ENCODE measurements around the gene NUP93.

DNA sequence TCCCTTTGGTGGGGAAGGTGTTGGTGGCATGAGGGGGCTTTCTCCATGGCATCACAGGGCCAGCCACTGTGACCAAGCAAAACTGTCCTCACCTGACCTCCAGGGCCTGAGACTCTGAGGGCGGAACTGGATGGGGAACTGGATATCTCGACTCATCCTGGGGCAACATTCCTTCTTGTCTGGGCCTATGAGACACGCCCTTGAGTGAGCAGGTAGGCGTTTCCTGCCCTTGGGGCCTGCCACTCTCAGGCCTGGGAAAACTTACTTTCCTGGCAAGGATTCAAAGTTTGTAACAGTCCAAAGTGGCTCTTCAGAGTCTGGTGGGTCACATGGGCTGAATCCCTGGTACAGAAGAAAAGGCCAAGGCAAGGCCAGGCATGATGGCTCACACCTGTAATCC, 38.0 kb upstream of the NUP93 start:
- TF ChIP-seq, protein P1, sequence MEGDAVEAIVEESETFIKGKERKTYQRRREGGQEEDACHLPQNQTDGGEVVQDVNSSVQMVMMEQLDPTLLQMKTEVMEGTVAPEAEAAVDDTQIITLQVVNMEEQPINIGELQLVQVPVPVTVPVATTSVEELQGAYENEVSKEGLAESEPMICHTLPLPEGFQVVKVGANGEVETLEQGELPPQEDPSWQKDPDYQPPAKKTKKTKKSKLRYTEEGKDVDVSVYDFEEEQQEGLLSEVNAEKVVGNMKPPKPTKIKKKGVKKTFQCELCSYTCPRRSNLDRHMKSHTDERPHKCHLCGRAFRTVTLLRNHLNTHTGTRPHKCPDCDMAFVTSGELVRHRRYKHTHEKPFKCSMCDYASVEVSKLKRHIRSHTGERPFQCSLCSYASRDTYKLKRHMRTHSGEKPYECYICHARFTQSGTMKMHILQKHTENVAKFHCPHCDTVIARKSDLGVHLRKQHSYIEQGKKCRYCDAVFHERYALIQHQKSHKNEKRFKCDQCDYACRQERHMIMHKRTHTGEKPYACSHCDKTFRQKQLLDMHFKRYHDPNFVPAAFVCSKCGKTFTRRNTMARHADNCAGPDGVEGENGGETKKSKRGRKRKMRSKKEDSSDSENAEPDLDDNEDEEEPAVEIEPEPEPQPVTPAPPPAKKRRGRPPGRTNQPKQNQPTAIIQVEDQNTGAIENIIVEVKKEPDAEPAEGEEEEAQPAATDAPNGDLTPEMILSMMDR (IDR thresholded peaks at IDR 0.05; ENCODE audit: borderline replicate concordance, extremely low read depth, low read length, poor library complexity, severe bottlenecking) = no peak
- TF ChIP-seq EZH2 (IDR thresholded peaks at IDR 0.05; ENCODE audit: borderline replicate concordance, low read depth, low read length, severe bottlenecking) = no peak

Measured in DND-41 (cell line).